Endodermal cell (in vitro differentiated cells): ENCODE measurements around the gene C1orf105. TPM values are rescaled to one million over a fixed set of nuclear protein-coding genes. Genes with fewer than 3 reads are reported as not detected.

Experiments used
- DNase-seq: peaks from one replicate; pipeline ENCODE4 v3.0.0-alpha.2; 2017
- H3K27ac ChIP-seq: 2 replicates; pipeline ENCODE4 v1.5.1; 2013; ENCODE audit warnings: mild to moderate bottlenecking, low read depth, low read length, moderate library complexity
- H3K27me3 ChIP-seq: 2 replicates; pipeline ENCODE4 v1.6.1; 2013; ENCODE audit warnings: mild to moderate bottlenecking, low read length, moderate library complexity; ENCODE audit not compliant: insufficient read depth, control insufficient read depth, poor library complexity, severe bottlenecking
- H3K36me3 ChIP-seq: 2 replicates; pipeline ENCODE4 v1.7.0; 2013; ENCODE audit warnings: mild to moderate bottlenecking, low read length, moderate library complexity; ENCODE audit not compliant: control insufficient read depth, insufficient read depth
- H3K4me1 ChIP-seq: one replicate; pipeline ENCODE4 v1.7.0; 2013; ENCODE audit warnings: low read length; ENCODE audit not compliant: control insufficient read depth, insufficient read depth
- H3K4me3 ChIP-seq: 2 replicates; pipeline ENCODE4 v1.5.1; 2013; ENCODE audit warnings: mild to moderate bottlenecking, low read length, moderate library complexity
- H3K9ac ChIP-seq: 2 replicates; pipeline ENCODE4 v1.6.1; 2013; ENCODE audit warnings: mild to moderate bottlenecking, low read length, moderate library complexity; ENCODE audit not compliant: poor library complexity, severe bottlenecking; ENCODE audit errors: extremely low read depth
- H3K9me3 ChIP-seq: 2 replicates; pipeline ENCODE4 v1.6.1; 2013; ENCODE audit warnings: mild to moderate bottlenecking, low read length, moderate library complexity; ENCODE audit not compliant: control insufficient read depth
- H3K27ac Mint-ChIP-seq: 2 replicates; pipeline ENCODE4 v1.8.0; 2020; ENCODE audit warnings: mixed read lengths
- H3K27me3 Mint-ChIP-seq: 2 replicates; pipeline ENCODE4 v1.8.0; 2021; ENCODE audit warnings: mild to moderate bottlenecking, mixed read lengths; ENCODE audit not compliant: insufficient read depth
- H3K36me3 Mint-ChIP-seq: 2 replicates; pipeline ENCODE4 v1.8.0; 2020; ENCODE audit warnings: low read depth, mixed read lengths
- H3K4me1 Mint-ChIP-seq: 2 replicates; pipeline ENCODE4 v1.8.0; 2020; ENCODE audit warnings: mixed read lengths
- H3K4me3 Mint-ChIP-seq: 2 replicates; pipeline ENCODE4 v1.8.0; 2020; ENCODE audit warnings: mild to moderate bottlenecking, moderate library complexity, mixed read lengths
- H3K9me3 Mint-ChIP-seq: 2 replicates; pipeline ENCODE4 v1.8.0; 2020; ENCODE audit warnings: mild to moderate bottlenecking, mixed read lengths
- CTCF ChIP-seq: fragments of 200-600 bp; sonication (generic); conservative IDR thresholded peaks from 2 replicates; pipeline ENCODE4 v1.5.0; 2021; ENCODE audit warnings: antibody characterized with exemption, mild to moderate bottlenecking
- WGBS, 2 experiments: methylation state at CpG; one replicate each; pipeline versions ENCODE4 v1.1.5 to v1.1.7; 2013; ENCODE audit warnings: missing lambda C conversion rate in 2 of 2, mixed read lengths in 1 of 2; ENCODE audit not compliant: insufficient coverage in 1 of 2, insufficient read length in 1 of 2; 5-methylcytosine and 5-hydroxymethylcytosine counted together
- total RNA-seq, 2 donors: library from RNA; stranded (reverse); fragmentation: NEBNext Ultra II Directional in 1 of 2; extraction: Animal tissue kit (Norgen Biotek cat#: 25700) in 1 of 2; gene quantifications; 2 replicates in 1 of 2; 3 replicates in 1 of 2; pipeline ENCODE4 v1.2.1, GENCODE V29; 2021

Gene C1orf105
- total RNA-seq, 2 donors from 2014 or later, result not detected

- Mint-ChIP-seq H3K4me3 (no peak overlapping the region), H3K4me1 (peaks cover 4% of the 10 kb centered on the region), H3K9me3 (no peaks in the 10 kb centered on the region), H3K27ac (no peak overlapping the region), H3K36me3 (no peaks in the 10 kb centered on the region), H3K27me3 (peaks cover 3% of the 10 kb centered on the region)
- Histone ChIP-seq H3K36me3 (no peaks in the 10 kb centered on the region), H3K9me3 (no peaks in the 10 kb centered on the region), H3K4me1 (peaks cover 5% of the 10 kb centered on the region), H3K4me3 (no peak overlapping the region), H3K9ac (no peak overlapping the region), H3K27ac (no peak overlapping the region), H3K27me3 (no peaks in the 10 kb centered on the region)
- no peak for DNase-seq
- WGBS, 2 experiments, result 85 to 89% methylated on average over 7 of the region's 7 CpGs
- no peak for TF ChIP-seq CTCF
Measured at GRCh38 chr1:172452536-172453152, 32.2 kb downstream of the C1orf105 start.

DNA sequence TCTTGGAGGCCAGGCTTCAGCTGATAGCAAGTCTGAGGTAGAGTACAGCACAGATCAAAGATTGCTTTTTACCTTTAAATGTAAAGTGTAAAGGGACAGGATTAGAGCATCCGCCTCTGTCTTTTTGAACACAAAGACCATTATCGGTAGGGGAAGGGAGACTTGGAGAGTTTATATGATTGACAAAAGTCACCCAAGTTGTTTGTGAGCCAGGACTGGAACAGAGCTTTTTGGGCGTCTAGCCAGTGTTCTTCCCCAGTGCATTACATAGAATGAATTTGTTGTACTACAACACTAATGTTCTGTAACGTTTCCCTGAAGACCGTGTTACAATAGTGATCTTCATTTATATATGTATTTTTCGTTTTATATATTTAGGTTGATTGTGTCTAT is 32.7 kb downstream of the C1orf105 start:
- peaks cover 4% of the 10 kb centered on the region for H3K4me1 Mint-ChIP-seq
- no peak overlapping the region for H3K4me3 Mint-ChIP-seq
- no peaks in the 10 kb centered on the region for H3K9me3 Mint-ChIP-seq
- H3K9ac ChIP-seq, result no peak overlapping the region
- H3K27ac Mint-ChIP-seq, result no peak overlapping the region
- no peaks in the 10 kb centered on the region for H3K36me3 Mint-ChIP-seq
- no peak overlapping the region for H3K27ac ChIP-seq
- peaks cover 5% of the 10 kb centered on the region for H3K4me1 ChIP-seq
- H3K27me3 Mint-ChIP-seq, result peaks cover 3% of the 10 kb centered on the region
- H3K4me3 ChIP-seq, result no peak overlapping the region
- no peaks in the 10 kb centered on the region for H3K36me3 ChIP-seq
- no peak for TF ChIP-seq CTCF
- no peak for DNase-seq
- H3K27me3 ChIP-seq, result no peaks in the 10 kb centered on the region
- 93 to 95% methylated on average over 3 to 5 of the region's 6 CpGs for WGBS, 2 experiments
- no peaks in the 10 kb centered on the region for H3K9me3 ChIP-seq

GRCh38 chr1:172453607-172454006 is 33.1 kb downstream of the C1orf105 start:
- 100% methylated on average over 1 of the region's 1 CpG; no CpG with 5 or more reads in 1 of the 2 experiments for WGBS, 2 experiments

More at GRCh38 chr1:172453607-172454006, 33.1 kb downstream of the C1orf105 start:
- Mint-ChIP-seq H3K27ac (no peak overlapping the region), H3K9me3 (no peaks in the 10 kb centered on the region), H3K4me1 (peaks cover 4% of the 10 kb centered on the region), H3K36me3 (no peaks in the 10 kb centered on the region), H3K27me3 (peaks cover 3% of the 10 kb centered on the region), H3K4me3 (no peak overlapping the region)
- Histone ChIP-seq H3K36me3 (no peaks in the 10 kb centered on the region), H3K4me3 (no peak overlapping the region), H3K9me3 (no peaks in the 10 kb centered on the region), H3K9ac (no peak overlapping the region), H3K27me3 (no peaks in the 10 kb centered on the region), H3K4me1 (peaks cover 5% of the 10 kb centered on the region), H3K27ac (no peak overlapping the region)
- DNase-seq, result no peak
- no peak for TF ChIP-seq CTCF
